ENCODE measurements around the gene HSPB8. TPM values are rescaled to one million over a fixed set of nuclear protein-coding genes. Genes with fewer than 3 reads are reported as not detected.

The HSPB8 gene
- polyA plus RNA-seq, 1 of the 3 experiments (the other 2 are of a cell fraction): 1.2 TPM

GRCh38 chr12:119183942-119184695 lies 5.4 kb downstream of the HSPB8 start (continued):
- TF ChIP-seq TCF12 (IDR thresholded peaks at IDR 0.05): no peak

GRCh38 chr12:119195256-119195655 lies 16.5 kb downstream of the HSPB8 start:
- Histone ChIP-seq H4K20me1 (ENCODE audit: insufficient read depth) (no peaks in the 10 kb centered on the region), H3K4me1 (ENCODE audit: control insufficient read depth in 1 of 2, insufficient read depth in 2 of 2, low read depth in 1 of 2, low read length in 1 of 2) (no peaks in the 10 kb centered on the region), H3K27me3 (ENCODE audit: insufficient read depth) (no peaks in the 10 kb centered on the region), H3K4me2 (no peak overlapping the region), H3K36me3 (replicated peaks in 1 of 2; ENCODE audit: control insufficient read depth in 1 of 2, insufficient read depth in 2 of 2, low read length in 1 of 2) (no peaks in the 10 kb centered on the region), H3K4me3 (ENCODE audit: low read depth in 2 of 2, low read length in 1 of 2) (no peak overlapping the region), H3K27ac (ENCODE audit: low read depth in 2 of 2, low read length in 1 of 2) (no peak overlapping the region), H3F3A (replicated peaks; ENCODE audit: insufficient read depth) (no peaks in the 10 kb centered on the region), H3K79me2 (ENCODE audit: insufficient read depth) (no peaks in the 10 kb centered on the region), H3K9me2 (no peaks in the 10 kb centered on the region), H2AFZ (ENCODE audit: low read depth) (no peak overlapping the region), H3K9me3 (no peaks in the 10 kb centered on the region), H3K9ac (no peak overlapping the region)
- POLR2A ChIA-PET: no interaction called here
- no peak for DNase-seq
- 93% methylated on average over 11 of the region's 16 CpGs for WGBS (ENCODE audit: low lambda C conversion rate)
- TF ChIP-seq POLR2AphosphoS5 (IDR thresholded peaks at IDR 0.05; ENCODE audit: low read depth, low read length): no peak
- TF ChIP-seq YY1 (IDR thresholded peaks at IDR 0.05; ENCODE audit: low read depth): no peak
- TF ChIP-seq, protein P1, sequence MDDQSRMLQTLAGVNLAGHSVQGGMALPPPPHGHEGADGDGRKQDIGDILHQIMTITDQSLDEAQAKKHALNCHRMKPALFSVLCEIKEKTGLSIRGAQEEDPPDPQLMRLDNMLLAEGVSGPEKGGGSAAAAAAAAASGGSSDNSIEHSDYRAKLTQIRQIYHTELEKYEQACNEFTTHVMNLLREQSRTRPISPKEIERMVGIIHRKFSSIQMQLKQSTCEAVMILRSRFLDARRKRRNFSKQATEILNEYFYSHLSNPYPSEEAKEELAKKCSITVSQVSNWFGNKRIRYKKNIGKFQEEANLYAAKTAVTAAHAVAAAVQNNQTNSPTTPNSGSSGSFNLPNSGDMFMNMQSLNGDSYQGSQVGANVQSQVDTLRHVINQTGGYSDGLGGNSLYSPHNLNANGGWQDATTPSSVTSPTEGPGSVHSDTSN (IDR thresholded peaks at IDR 0.05): no peak
- TF ChIP-seq USF2 (IDR thresholded peaks at IDR 0.05; ENCODE audit: borderline replicate concordance, low read depth, low read length): no peak
- no peak for TF ChIP-seq GABPA (IDR thresholded peaks at IDR 0.05; ENCODE audit: low read depth)
- TF ChIP-seq, protein P2, sequence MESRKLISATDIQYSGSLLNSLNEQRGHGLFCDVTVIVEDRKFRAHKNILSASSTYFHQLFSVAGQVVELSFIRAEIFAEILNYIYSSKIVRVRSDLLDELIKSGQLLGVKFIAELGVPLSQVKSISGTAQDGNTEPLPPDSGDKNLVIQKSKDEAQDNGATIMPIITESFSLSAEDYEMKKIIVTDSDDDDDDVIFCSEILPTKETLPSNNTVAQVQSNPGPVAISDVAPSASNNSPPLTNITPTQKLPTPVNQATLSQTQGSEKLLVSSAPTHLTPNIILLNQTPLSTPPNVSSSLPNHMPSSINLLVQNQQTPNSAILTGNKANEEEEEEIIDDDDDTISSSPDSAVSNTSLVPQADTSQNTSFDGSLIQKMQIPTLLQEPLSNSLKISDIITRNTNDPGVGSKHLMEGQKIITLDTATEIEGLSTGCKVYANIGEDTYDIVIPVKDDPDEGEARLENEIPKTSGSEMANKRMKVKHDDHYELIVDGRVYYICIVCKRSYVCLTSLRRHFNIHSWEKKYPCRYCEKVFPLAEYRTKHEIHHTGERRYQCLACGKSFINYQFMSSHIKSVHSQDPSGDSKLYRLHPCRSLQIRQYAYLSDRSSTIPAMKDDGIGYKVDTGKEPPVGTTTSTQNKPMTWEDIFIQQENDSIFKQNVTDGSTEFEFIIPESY (IDR thresholded peaks at IDR 0.05; ENCODE audit: borderline replicate concordance, low read depth): no peak
- TF ChIP-seq ELF1 (IDR thresholded peaks at IDR 0.05): no peak
- TF ChIP-seq NRF1 (IDR thresholded peaks at IDR 0.05; ENCODE audit: low read depth, low read length): no peak
- no peak for TF ChIP-seq RAD21 (IDR thresholded peaks at IDR 0.05; ENCODE audit: low read length)
- TF ChIP-seq, protein P3, sequence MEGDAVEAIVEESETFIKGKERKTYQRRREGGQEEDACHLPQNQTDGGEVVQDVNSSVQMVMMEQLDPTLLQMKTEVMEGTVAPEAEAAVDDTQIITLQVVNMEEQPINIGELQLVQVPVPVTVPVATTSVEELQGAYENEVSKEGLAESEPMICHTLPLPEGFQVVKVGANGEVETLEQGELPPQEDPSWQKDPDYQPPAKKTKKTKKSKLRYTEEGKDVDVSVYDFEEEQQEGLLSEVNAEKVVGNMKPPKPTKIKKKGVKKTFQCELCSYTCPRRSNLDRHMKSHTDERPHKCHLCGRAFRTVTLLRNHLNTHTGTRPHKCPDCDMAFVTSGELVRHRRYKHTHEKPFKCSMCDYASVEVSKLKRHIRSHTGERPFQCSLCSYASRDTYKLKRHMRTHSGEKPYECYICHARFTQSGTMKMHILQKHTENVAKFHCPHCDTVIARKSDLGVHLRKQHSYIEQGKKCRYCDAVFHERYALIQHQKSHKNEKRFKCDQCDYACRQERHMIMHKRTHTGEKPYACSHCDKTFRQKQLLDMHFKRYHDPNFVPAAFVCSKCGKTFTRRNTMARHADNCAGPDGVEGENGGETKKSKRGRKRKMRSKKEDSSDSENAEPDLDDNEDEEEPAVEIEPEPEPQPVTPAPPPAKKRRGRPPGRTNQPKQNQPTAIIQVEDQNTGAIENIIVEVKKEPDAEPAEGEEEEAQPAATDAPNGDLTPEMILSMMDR (IDR thresholded peaks at IDR 0.05): no peak
- TF ChIP-seq RFX5 (IDR thresholded peaks at IDR 0.05; ENCODE audit: low read length): no peak
- no peak for TF ChIP-seq IRF3 (IDR thresholded peaks at IDR 0.05; ENCODE audit: low read depth, low read length)
- TF ChIP-seq FOXJ3 (CRISPR knock-in tag; IDR thresholded peaks at IDR 0.05): no peak
- CTCF ChIA-PET: no interaction called here

Measured in SK-N-SH (cell line).